ENCODE results near the gene ZNF761. TPM values are rescaled to one million over a fixed set of nuclear protein-coding genes. Genes with fewer than 3 reads are reported as not detected.
"Not testable (repeated sequence)": the region's sequence is repeated elsewhere in the genome, so short reads cannot be mapped to it uniquely, and the experiment has no call there.

Gene ZNF761
- 10 to 100 TPM in 1 of 2 experiments, 1 to 10 TPM in 1; 8.7 to 10.0 TPM for total RNA-seq

- Mint-ChIP-seq H3K9me3 (peaks cover 13% of the 10 kb centered on the region), H3K27ac (peak within 1 kb of the TSS; percentile 88), H3K4me3 (peak within 1 kb of the TSS; percentile 83), H3K4me1 (ENCODE audit: low read depth) (peaks cover 21% of the 10 kb centered on the region), H3K27me3 (ENCODE audit: low read depth) (no peaks in the 10 kb centered on the region), H3K36me3 (ENCODE audit: low read depth) (peaks cover 39% of the 10 kb centered on the region)
- peak; percentile 97 for DNase-seq
- intact Hi-C loops (cut with micrococcal nuclease): loop anchor here (1.0 to 2.0 kb wide), 5 partner anchors 36 to 436 kb away; partner anchors contain the start of genes MYADM, ZNF525 and ZNF813
- CTCF ChIA-PET: no interaction called here
Measured at GRCh38 chr19:53431399-53432087, at the start of gene ZNF761. ZNF761 (plus strand) TSS chr19:53431984; CDS start chr19:53447269, 15,285 bp downstream.

- CTCF ChIA-PET: no interaction called here
- Mint-ChIP-seq H3K27me3 (ENCODE audit: low read depth) (no peaks in the 10 kb centered on the region), H3K27ac (no peak overlapping the region), H3K9me3 (peaks cover 62% of the 10 kb centered on the region), H3K4me1 (ENCODE audit: low read depth) (no peaks in the 10 kb centered on the region), H3K36me3 (ENCODE audit: low read depth) (peaks cover 48% of the 10 kb centered on the region), H3K4me3 (no peak overlapping the region)
- intact Hi-C loops (cut with micrococcal nuclease): no loop called here
- no peak for DNase-seq
Measured at GRCh38 chr19:53388168-53388567, 43.6 kb upstream of the ZNF761 start.

GRCh38 chr19:53388904-53389303 lies 42.9 kb upstream of the ZNF761 start:
- Mint-ChIP-seq H3K4me3 (no peak overlapping the region), H3K27ac (no peak overlapping the region), H3K4me1 (ENCODE audit: low read depth) (peaks cover 2% of the 10 kb centered on the region), H3K9me3 (peaks cover 56% of the 10 kb centered on the region), H3K27me3 (ENCODE audit: low read depth) (no peaks in the 10 kb centered on the region), H3K36me3 (ENCODE audit: low read depth) (peaks cover 45% of the 10 kb centered on the region)
- intact Hi-C loops (cut with micrococcal nuclease): no loop called here
- CTCF ChIA-PET: no interaction called here
- no peak for DNase-seq

- Mint-ChIP-seq H3K9me3 (peaks cover 53% of the 10 kb centered on the region), H3K27ac (no peak overlapping the region), H3K4me3 (no peak overlapping the region)
Measured at GRCh38 chr19:53389571-53389970, 42.2 kb upstream of the ZNF761 start.

GRCh38 chr19:53389978-53390377 lies 41.8 kb upstream of the ZNF761 start:
- Mint-ChIP-seq H3K4me3 (no peak overlapping the region), H3K36me3 (ENCODE audit: low read depth) (peaks cover 37% of the 10 kb centered on the region), H3K9me3 (peaks cover 49% of the 10 kb centered on the region), H3K27ac (no peak overlapping the region), H3K27me3 (ENCODE audit: low read depth) (no peaks in the 10 kb centered on the region), H3K4me1 (ENCODE audit: low read depth) (peaks cover 6% of the 10 kb centered on the region)
- CTCF ChIA-PET: no interaction called here
- intact Hi-C loops (cut with micrococcal nuclease): loop anchor here (10.0 kb wide), 1 partner anchor 195 kb away; the partner anchor contains the start of gene ZNF665
- no peak for DNase-seq

More at GRCh38 chr19:53389571-53389970, 42.2 kb upstream of the ZNF761 start:
- intact Hi-C loops (cut with micrococcal nuclease): no loop called here
- H3K36me3 Mint-ChIP-seq (ENCODE audit: low read depth): peaks cover 41% of the 10 kb centered on the region
- CTCF ChIA-PET: no interaction called here
- no peaks in the 10 kb centered on the region for H3K27me3 Mint-ChIP-seq (ENCODE audit: low read depth)
- peaks cover 3% of the 10 kb centered on the region for H3K4me1 Mint-ChIP-seq (ENCODE audit: low read depth)
- no peak for DNase-seq

- no peaks in the 10 kb centered on the region for H3K27me3 Mint-ChIP-seq (ENCODE audit: low read depth)
- H3K36me3 Mint-ChIP-seq (ENCODE audit: low read depth): peaks cover 26% of the 10 kb centered on the region
- intact Hi-C loops (cut with micrococcal nuclease): loop anchor here (10.0 kb wide), 1 partner anchor 200 kb away; the partner anchor contains the start of gene ZNF665
- CTCF ChIA-PET: no interaction called here
- peaks cover 18% of the 10 kb centered on the region for H3K9me3 Mint-ChIP-seq
- H3K27ac Mint-ChIP-seq: peak overlapping the region; percentile 90
- H3K4me1 Mint-ChIP-seq (ENCODE audit: low read depth): peaks cover 27% of the 10 kb centered on the region
- H3K4me3 Mint-ChIP-seq: peak overlapping the region; percentile 88
- no peak for DNase-seq
Measured at GRCh38 chr19:53394522-53394973, 37.2 kb upstream of the ZNF761 start.

GRCh38 chr19:53394974-53395839 lies 36.6 kb upstream of the ZNF761 start, which contains the start of gene ZNF765:
ZNF765 (plus strand) TSS chr19:53395149; CDS start chr19:53398016, 2,867 bp downstream.
- CTCF ChIA-PET: no interaction called here
- H3K27ac Mint-ChIP-seq: peak within 1 kb of the TSS; percentile 90
- H3K4me1 Mint-ChIP-seq (ENCODE audit: low read depth): peaks cover 27% of the 10 kb centered on the region
- peak; percentile 97 for DNase-seq
- no peaks in the 10 kb centered on the region for H3K27me3 Mint-ChIP-seq (ENCODE audit: low read depth)
- peaks cover 27% of the 10 kb centered on the region for H3K36me3 Mint-ChIP-seq (ENCODE audit: low read depth)
- intact Hi-C loops (cut with micrococcal nuclease): loop anchor here (1.0 to 10.0 kb wide), 4 partner anchors 30 to 453 kb away; partner anchors contain the start of genes ZNF525, ZNF665 and ZNF813
- H3K9me3 Mint-ChIP-seq: peaks cover 13% of the 10 kb centered on the region
- H3K4me3 Mint-ChIP-seq: peak within 1 kb of the TSS; percentile 88

- H3K9me3 Mint-ChIP-seq, CTCF ChIA-PET: not testable (repeated sequence)
- peaks cover 30% of the 10 kb centered on the region for H3K36me3 Mint-ChIP-seq (ENCODE audit: low read depth)
Measured at GRCh38 chr19:53395840-53396524, 35.8 kb upstream of the ZNF761 start.

GRCh38 chr19:53396525-53396868 lies 35.3 kb upstream of the ZNF761 start:
- Mint-ChIP-seq H3K27ac (no peak overlapping the region), H3K4me1 (ENCODE audit: low read depth) (peaks cover 27% of the 10 kb centered on the region), H3K27me3 (ENCODE audit: low read depth) (no peaks in the 10 kb centered on the region), H3K4me3 (peak overlapping the region; percentile 88), H3K36me3 (ENCODE audit: low read depth) (peaks cover 34% of the 10 kb centered on the region), H3K9me3 (peaks cover 9% of the 10 kb centered on the region)
- CTCF ChIA-PET: no interaction called here
- DNase-seq: no peak
- intact Hi-C loops (cut with micrococcal nuclease): loop anchor here (5.0 to 10.0 kb wide), 2 partner anchors 71 to 202 kb away; partner anchors contain the start of genes ZNF665 and ZNF813

More at GRCh38 chr19:53395840-53396524, 35.8 kb upstream of the ZNF761 start:
- DNase-seq; H3K27me3 Mint-ChIP-seq (ENCODE audit: low read depth): not testable (repeated sequence)
- Mint-ChIP-seq H3K4me1 (ENCODE audit: low read depth) (peaks cover 27% of the 10 kb centered on the region), H3K27ac (peak overlapping the region; percentile 90), H3K4me3 (peak overlapping the region; percentile 88)
- intact Hi-C loops (cut with micrococcal nuclease): loop anchor here (1.0 to 10.0 kb wide), 4 partner anchors 31 to 454 kb away; partner anchors contain the start of genes ZNF525, ZNF665 and ZNF813

GRCh38 chr19:53397918-53398317 lies 33.9 kb upstream of the ZNF761 start:
- H3K27ac Mint-ChIP-seq; H3K4me3 Mint-ChIP-seq; DNase-seq; CTCF ChIA-PET; H3K27me3 Mint-ChIP-seq (ENCODE audit: low read depth): not testable (repeated sequence)
- Mint-ChIP-seq H3K36me3 (ENCODE audit: low read depth) (peaks cover 48% of the 10 kb centered on the region), H3K9me3 (peaks cover 12% of the 10 kb centered on the region), H3K4me1 (ENCODE audit: low read depth) (peaks cover 27% of the 10 kb centered on the region)
- intact Hi-C loops (cut with micrococcal nuclease): loop anchor here (5.0 to 10.0 kb wide), 2 partner anchors 69 to 203 kb away; partner anchors contain the start of genes ZNF665 and ZNF813

- H3K9me3 Mint-ChIP-seq: peaks cover 63% of the 10 kb centered on the region
- peaks cover 79% of the 10 kb centered on the region for H3K36me3 Mint-ChIP-seq (ENCODE audit: low read depth)
- H3K27ac Mint-ChIP-seq: no peak overlapping the region
- CTCF ChIA-PET: no interaction called here
- intact Hi-C loops (cut with micrococcal nuclease): no loop called here
- no peaks in the 10 kb centered on the region for H3K27me3 Mint-ChIP-seq (ENCODE audit: low read depth)
- H3K4me3 Mint-ChIP-seq: no peak overlapping the region
- H3K4me1 Mint-ChIP-seq (ENCODE audit: low read depth): no peaks in the 10 kb centered on the region
- DNase-seq: no peak
Measured at GRCh38 chr19:53409505-53410204, 22.1 kb upstream of the ZNF761 start.

Data from activated naive CD4-positive, alpha-beta T cell treated with anti-CD3 and anti-CD28 coated beads for 36 hours (primary cell).